Effector memory CD8-positive, alpha-beta T cell (primary cell): Measurements from ENCODE around the gene PHF20.
"Not testable (repeated sequence)": the region's sequence is repeated elsewhere in the genome, so short reads cannot be mapped to it uniquely, and the experiment has no call there.

Source experiments
- ATAC-seq: fragments of 150-1000 bp; cut with Tn5 transposase; replicated peaks from 2 replicates; pipeline ENCODE4 v1.10.0; 2021; ENCODE audit warnings: mild to moderate bottlenecking, moderate library complexity
- DNase-seq, 3 experiments: peaks; one replicate each; pipeline ENCODE4 v3.0.0; 2021
- H3K27ac Mint-ChIP-seq, 2 donors: one replicate each; pipeline ENCODE4 v1.8.0; 2022; ENCODE audit warnings: mild to moderate bottlenecking in 2 of 2, mixed read lengths in 2 of 2, moderate library complexity in 2 of 2
- H3K27me3 Mint-ChIP-seq, 2 donors: one replicate each; pipeline ENCODE4 v1.8.0; 2022; ENCODE audit warnings: mixed read lengths in 2 of 2
- H3K36me3 Mint-ChIP-seq: one replicate; pipeline ENCODE4 v1.8.0; 2022; ENCODE audit warnings: mild to moderate bottlenecking, moderate library complexity, mixed read lengths; ENCODE audit not compliant: insufficient read depth
- H3K4me1 Mint-ChIP-seq, 2 donors: one replicate each; pipeline ENCODE4 v1.8.0; 2022; ENCODE audit warnings: low read depth in 2 of 2, mixed read lengths in 2 of 2
- H3K4me3 Mint-ChIP-seq, 2 donors: one replicate each; pipeline ENCODE4 v1.8.0; 2022; ENCODE audit warnings: mild to moderate bottlenecking in 2 of 2, mixed read lengths in 2 of 2, moderate library complexity in 2 of 2
- H3K9me3 Mint-ChIP-seq, 2 donors: one replicate each; pipeline ENCODE4 v1.8.0; 2022; ENCODE audit warnings: mixed read lengths in 2 of 2

PHF20 gene

DNA sequence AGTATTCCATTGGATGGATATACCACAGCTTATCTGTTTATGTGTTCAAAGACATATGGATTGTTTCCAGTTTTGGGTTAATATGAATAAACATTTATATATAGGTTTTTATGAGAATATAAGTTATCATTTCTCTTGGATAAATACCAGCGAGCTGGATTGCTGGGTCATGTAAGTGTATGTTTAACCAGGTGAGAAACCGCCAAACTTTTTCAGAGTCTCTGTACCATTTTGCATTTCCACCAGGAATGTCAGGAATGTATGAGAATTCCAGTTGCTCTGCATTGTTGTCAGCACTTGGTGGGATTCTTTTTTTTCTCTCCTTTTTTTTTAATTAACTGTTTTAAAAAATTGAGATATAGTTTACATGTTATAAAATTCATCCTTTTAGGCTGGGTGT is 52.1 kb downstream of the PHF20 start:
- ATAC-seq (no peak), DNase-seq (no peak)
- H3K27ac Mint-ChIP-seq = no peak overlapping the region
- peaks cover 27% of the 10 kb centered on the region for H3K36me3 Mint-ChIP-seq
- H3K4me1 Mint-ChIP-seq = peaks cover 28 to 38% of the 10 kb centered on the region in 2 donors
- no peaks in the 10 kb centered on the region for H3K9me3 Mint-ChIP-seq
- no peak overlapping the region for H3K4me3 Mint-ChIP-seq
- H3K27me3 Mint-ChIP-seq = no peaks in the 10 kb centered on the region

DNA sequence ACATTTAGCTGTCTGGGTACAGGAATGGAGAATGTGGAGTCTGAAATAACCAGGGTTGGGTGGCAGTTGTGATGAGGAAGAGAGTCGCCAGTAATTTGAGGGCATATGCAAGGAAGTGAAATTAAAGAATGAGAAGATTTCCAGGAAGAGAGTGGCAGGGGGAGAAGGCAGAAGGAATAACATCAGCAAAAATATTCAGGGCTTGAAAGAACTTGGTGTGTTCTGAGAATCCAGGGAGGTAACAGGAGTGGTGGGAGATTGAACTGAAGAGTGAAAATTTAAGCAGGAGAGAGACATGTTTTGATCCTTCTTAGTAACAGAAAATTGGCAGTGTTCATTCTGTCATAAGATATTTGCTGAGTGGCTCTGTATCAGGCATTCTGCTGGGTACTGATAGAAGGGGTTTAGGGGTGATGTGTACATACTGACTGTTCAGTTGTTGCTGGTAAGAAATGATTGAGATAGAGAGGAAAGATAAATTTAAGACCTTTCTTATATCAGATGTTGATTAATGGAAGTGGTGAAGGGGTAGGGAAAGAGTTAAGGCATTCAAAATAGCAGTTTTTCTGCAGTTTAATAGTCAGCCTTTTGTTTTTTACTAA is 54.7 kb downstream of the PHF20 start:
- no peaks in the 10 kb centered on the region for H3K27me3 Mint-ChIP-seq
- H3K27ac Mint-ChIP-seq = peak overlapping the region in 1 of 2 donors; percentile 10
- H3K9me3 Mint-ChIP-seq = no peaks in the 10 kb centered on the region
- ATAC-seq = no peak
- H3K36me3 Mint-ChIP-seq = peaks cover 32% of the 10 kb centered on the region
- no peak for DNase-seq
- no peak overlapping the region for H3K4me3 Mint-ChIP-seq
- H3K4me1 Mint-ChIP-seq = peaks cover 22 to 32% of the 10 kb centered on the region in 2 donors

DNA sequence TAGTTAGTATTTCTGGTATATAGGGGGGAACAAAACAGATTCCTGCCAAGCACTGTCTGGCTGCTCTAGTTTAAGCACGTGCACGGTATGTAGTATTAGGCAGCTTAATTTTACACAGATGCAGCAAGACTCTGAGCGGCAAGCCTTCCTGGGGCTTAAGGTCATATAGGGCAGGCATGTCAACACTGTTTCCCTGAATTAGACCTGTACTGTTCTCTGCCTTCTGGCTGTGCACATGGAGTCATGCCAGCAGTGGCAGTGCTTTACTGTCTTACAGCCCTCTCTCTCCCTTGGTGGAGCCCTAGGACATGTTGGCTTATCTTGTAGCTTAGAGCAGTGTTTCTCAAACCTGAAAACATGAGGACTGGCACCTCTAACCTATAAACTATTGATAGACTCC is 56.6 kb downstream of the PHF20 start:
- DNase-seq = no peak
- Mint-ChIP-seq H3K4me3 (no peak overlapping the region), H3K9me3 (no peaks in the 10 kb centered on the region), H3K27me3 (no peaks in the 10 kb centered on the region), H3K27ac (peak overlapping the region in 1 of 2 donors; percentile 32), H3K36me3 (peaks cover 20% of the 10 kb centered on the region), H3K4me1 (peaks cover 25 to 37% of the 10 kb centered on the region in 2 donors)
- ATAC-seq = no peak

DNA sequence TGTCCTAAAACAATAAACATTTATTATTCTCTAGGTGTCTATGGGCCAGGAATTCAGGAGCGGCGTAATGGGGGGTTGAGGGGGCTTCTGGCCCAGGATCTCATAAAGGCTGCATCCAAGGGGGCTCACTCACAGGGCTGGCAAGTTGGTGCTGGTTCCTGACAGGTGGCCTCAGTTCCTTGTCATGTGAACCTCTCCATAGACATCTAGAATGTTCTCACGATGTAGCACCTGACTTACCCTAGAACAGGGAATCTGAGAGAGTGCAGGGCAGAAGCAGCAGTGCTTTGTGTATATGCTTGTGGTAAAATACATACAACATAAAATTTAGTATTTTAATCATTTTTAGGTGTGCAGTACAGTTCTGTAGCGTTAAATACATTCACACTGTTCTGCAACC is 57.1 kb downstream of the PHF20 start:
- no peaks in the 10 kb centered on the region for H3K27me3 Mint-ChIP-seq
- peaks cover 20% of the 10 kb centered on the region for H3K36me3 Mint-ChIP-seq
- DNase-seq (no peak), ATAC-seq (no peak)
- H3K9me3 Mint-ChIP-seq = no peaks in the 10 kb centered on the region
- peak overlapping the region; percentile 32 to 72 for H3K27ac Mint-ChIP-seq
- H3K4me3 Mint-ChIP-seq = no peak overlapping the region
- H3K4me1 Mint-ChIP-seq = peaks cover 25 to 35% of the 10 kb centered on the region in 2 donors

DNA sequence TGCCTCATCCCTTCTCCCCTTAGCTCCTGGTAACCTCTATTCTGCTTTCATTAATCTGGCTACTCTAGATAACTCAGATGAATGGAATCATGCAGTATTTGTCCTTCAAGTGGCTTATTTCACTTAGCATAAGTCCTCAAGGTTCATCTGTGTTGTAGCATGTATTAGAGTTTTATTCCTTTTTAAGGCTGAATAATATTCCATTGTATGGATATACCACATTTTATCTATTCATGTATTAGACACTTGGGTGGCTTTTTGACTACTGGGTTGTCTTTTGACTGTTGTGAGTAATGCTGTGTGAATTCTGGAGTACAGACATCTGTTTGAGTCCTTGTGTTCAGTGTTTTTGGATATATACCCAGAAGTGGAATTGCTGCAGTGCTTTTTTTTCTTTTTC is 58.4 kb downstream of the PHF20 start:
- Mint-ChIP-seq H3K27ac (peak overlapping the region; percentile 72 to 78), H3K27me3 (no peaks in the 10 kb centered on the region), H3K9me3 (no peaks in the 10 kb centered on the region), H3K4me1 (peaks cover 26 to 34% of the 10 kb centered on the region in 2 donors), H3K4me3 (no peak overlapping the region), H3K36me3 (peaks cover 25% of the 10 kb centered on the region)
- no peak for DNase-seq
- no peak for ATAC-seq

DNA sequence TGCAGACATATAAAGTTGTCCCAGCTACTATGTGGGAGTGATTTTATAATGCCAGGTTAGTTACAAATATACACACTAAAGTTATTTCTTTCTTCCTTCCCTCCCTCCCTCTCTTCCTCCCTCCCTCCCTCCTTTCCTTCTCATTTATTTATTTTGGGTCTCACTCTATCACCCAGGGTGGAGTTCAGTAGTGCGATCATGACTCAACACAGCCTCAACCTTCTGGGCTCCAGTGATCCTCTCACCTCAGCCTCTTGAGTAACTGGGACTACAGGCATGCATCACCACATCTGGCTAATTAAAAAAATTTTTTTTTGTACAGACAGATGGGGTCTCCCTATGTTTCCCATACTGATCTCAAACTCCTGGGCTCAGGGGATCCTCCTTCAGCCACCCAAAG is 59.2 kb downstream of the PHF20 start:
- Mint-ChIP-seq H3K36me3 (peaks cover 26% of the 10 kb centered on the region), H3K27ac (peak overlapping the region; percentile 29 to 78), H3K4me3 (no peak overlapping the region), H3K27me3 (no peaks in the 10 kb centered on the region), H3K9me3 (no peaks in the 10 kb centered on the region), H3K4me1 (peaks cover 26 to 35% of the 10 kb centered on the region in 2 donors)
- no peak for ATAC-seq
- DNase-seq = no peak

DNA sequence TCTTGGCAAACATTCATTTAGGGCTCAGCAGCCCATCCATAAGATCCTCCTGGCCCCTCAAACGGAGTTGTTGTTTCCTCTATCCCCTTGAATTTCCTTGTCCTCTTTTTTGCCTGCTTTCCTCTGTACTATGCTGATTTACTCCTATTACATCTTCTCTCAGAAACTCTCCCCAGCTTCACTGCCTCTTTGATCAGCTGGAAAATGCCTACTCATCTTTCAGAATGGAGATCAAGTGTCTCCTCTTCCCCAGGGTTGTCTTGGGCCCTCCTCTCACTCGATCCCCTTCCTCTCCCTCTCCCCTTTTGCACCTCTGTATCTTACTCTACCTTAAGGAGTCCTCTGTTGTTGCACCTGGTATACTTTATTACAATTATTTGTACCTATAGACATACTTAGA is 60.2 kb downstream of the PHF20 start:
- Mint-ChIP-seq H3K4me1 (peaks cover 23 to 33% of the 10 kb centered on the region in 2 donors), H3K9me3 (no peaks in the 10 kb centered on the region), H3K27me3 (no peaks in the 10 kb centered on the region), H3K27ac (peak overlapping the region; percentile 29 to 78), H3K36me3 (peaks cover 29% of the 10 kb centered on the region), H3K4me3 (no peak overlapping the region)
- no peak for ATAC-seq
- no peak for DNase-seq

DNA sequence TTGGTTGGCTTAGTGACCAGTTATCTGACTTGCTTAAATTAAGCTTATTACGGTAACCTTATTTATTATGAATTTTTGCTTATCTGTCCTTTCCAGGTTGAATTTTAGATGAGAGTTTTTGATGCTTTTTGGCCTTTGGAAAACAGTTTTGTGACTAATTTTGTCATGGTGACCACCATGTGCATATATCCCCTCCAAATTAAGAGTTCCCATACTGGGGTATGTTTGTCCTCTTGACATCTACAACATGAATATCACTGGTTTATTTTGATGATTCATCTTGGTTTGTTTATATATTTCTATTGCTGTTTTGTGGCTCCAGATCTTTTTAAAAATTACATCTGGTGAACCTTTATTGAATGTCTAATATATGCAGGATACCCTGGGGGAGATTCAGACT is 61.4 kb downstream of the PHF20 start:
- ATAC-seq = no peak
- H3K4me3 Mint-ChIP-seq = no peak overlapping the region
- peaks cover 26% of the 10 kb centered on the region for H3K36me3 Mint-ChIP-seq
- no peaks in the 10 kb centered on the region for H3K9me3 Mint-ChIP-seq
- peaks cover 26 to 40% of the 10 kb centered on the region in 2 donors for H3K4me1 Mint-ChIP-seq
- peak overlapping the region; percentile 8 to 29 for H3K27ac Mint-ChIP-seq
- H3K27me3 Mint-ChIP-seq = no peaks in the 10 kb centered on the region
- no peak for DNase-seq

DNA sequence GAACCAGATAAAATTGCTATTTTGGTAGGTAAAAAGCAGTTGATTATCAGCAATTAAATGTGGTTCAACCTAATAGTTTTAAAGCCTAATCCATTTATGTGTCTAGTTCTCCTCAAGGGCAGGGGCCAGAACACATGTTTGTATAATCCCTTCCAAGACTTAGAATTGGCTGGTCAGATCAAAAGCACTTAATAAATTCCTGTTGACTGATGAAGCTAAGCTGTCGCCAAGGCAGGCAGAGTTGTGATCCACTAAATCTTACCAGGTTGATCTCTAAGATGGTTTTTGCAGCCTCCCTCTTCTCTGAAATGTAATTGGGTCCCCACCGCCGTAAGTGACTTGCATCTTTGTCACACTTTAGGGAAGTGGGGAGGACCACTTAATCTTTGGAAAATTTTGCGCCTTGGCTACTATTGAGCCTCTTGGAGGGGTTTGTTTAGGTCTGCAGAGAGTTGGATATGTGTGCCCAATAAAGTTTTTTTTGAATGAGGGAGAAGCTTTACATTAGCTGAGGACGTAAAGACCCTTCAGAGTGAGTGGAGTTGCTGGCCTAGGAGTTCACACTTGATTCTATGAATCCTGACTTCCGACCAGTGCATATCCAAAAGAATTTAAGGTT is 65.9 kb downstream of the PHF20 start:
- Mint-ChIP-seq H3K9me3 (no peaks in the 10 kb centered on the region), H3K4me1 (peaks cover 35 to 51% of the 10 kb centered on the region in 2 donors), H3K27ac (no peak overlapping the region), H3K4me3 (no peak overlapping the region), H3K36me3 (peaks cover 36% of the 10 kb centered on the region), H3K27me3 (no peaks in the 10 kb centered on the region)
- ATAC-seq (no peak), DNase-seq (no peak)

DNA sequence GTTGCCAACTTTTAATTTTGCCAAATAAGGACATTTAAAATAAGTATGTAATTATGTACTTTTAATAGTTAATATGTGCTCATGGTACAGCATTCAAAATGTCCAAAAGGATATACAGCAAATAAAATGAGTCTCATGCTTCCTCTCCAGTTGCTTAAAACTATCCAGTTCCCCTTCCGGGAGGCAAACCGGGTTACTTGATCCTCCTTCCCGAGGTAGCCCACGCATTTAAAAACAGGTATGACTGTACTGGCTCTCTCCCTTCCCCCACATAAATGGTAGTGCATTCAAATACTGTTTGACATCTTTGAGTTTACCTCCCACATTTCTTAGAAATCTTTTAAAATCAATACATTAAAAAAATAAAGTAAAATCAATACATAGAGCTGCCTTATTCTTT is 66.4 kb downstream of the PHF20 start:
- no peaks in the 10 kb centered on the region for H3K9me3 Mint-ChIP-seq
- peak overlapping the region in 1 of 2 donors; percentile 85 for H3K27ac Mint-ChIP-seq

DNA sequence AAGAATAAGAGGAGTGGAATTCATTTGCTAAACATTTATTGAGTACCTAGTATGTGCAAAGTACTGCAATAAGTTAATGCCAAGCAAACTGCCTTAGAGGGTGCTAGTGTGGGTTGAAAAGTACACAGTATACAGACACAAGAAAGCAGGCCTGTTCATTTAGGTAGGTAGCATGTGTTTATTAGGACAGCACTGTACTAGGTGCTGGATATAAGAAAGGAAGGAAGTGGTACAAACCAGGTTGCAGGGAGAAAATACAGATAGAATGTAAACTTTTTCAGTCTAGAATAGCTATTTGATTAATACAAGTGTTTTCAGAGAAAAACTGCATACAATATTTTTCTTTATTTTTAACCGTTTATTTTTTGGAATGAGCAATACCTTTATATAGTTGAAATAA is 68.1 kb downstream of the PHF20 start:
- H3K27ac Mint-ChIP-seq = peak overlapping the region; percentile 85 to 91
- peaks cover 52% of the 10 kb centered on the region for H3K36me3 Mint-ChIP-seq
- H3K4me3 Mint-ChIP-seq = peak overlapping the region in 1 of 2 donors; percentile 43
- DNase-seq (no peak), ATAC-seq (peak; percentile 85)
- H3K27me3 Mint-ChIP-seq = no peaks in the 10 kb centered on the region
- peaks cover 30 to 41% of the 10 kb centered on the region in 2 donors for H3K4me1 Mint-ChIP-seq
- no peaks in the 10 kb centered on the region for H3K9me3 Mint-ChIP-seq

More for the DNA sequence above, 66.4 kb downstream of the PHF20 start:
- Mint-ChIP-seq H3K27me3 (no peaks in the 10 kb centered on the region), H3K4me1 (peaks cover 33 to 50% of the 10 kb centered on the region in 2 donors), H3K36me3 (peaks cover 41% of the 10 kb centered on the region), H3K4me3 (no peak overlapping the region)
- DNase-seq = no peak
- no peak for ATAC-seq

DNA sequence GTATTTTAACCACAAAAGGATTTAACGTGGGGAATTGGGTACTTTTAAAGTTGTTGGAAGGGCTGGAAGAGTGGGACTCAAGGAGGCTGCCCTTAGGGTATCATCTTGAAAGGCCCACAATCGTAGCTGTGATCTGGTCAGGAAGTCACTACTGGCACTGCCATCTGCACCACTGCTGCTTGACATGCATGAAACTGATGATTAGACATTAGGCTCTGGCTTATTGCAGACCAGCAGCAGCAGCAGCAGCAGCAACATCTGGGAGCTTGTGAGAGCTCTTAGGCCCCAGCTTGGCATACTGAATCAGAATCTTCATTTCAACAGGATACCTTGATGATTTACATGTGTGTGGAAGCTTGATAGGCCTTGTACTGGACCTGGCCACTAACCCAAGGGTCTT is 68.6 kb downstream of the PHF20 start:
- H3K27ac Mint-ChIP-seq = peak overlapping the region; percentile 85 to 91
- H3K9me3 Mint-ChIP-seq = no peaks in the 10 kb centered on the region
- H3K36me3 Mint-ChIP-seq = peaks cover 56% of the 10 kb centered on the region
- H3K27me3 Mint-ChIP-seq = no peaks in the 10 kb centered on the region
- no peak overlapping the region for H3K4me3 Mint-ChIP-seq
- DNase-seq (no peak), ATAC-seq (peak; percentile 66)
- peaks cover 30 to 41% of the 10 kb centered on the region in 2 donors for H3K4me1 Mint-ChIP-seq

DNA sequence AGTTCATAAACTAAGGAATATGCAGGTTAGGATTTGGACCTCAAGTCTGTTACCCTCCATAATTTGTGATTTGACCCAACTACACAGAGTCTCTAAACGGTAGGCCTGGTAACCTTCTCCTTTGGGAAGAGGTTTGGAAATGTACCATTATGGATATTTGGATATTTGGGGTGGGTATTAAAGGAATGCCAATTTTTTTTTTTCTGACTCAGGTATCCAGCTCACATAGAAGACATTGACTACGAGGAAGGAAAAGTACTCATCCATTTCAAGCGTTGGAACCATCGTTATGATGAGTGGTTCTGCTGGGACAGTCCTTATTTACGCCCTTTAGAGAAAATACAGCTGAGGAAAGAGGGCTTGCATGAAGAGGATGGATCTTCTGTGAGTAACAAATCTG is 70.5 kb downstream of the PHF20 start:
- Mint-ChIP-seq H3K4me1 (peaks cover 28 to 39% of the 10 kb centered on the region in 2 donors), H3K27ac (peak overlapping the region in 1 of 2 donors; percentile 91), H3K27me3 (no peaks in the 10 kb centered on the region), H3K36me3 (peaks cover 66% of the 10 kb centered on the region), H3K9me3 (no peaks in the 10 kb centered on the region), H3K4me3 (no peak overlapping the region)
- DNase-seq = no peak
- ATAC-seq = no peak

DNA sequence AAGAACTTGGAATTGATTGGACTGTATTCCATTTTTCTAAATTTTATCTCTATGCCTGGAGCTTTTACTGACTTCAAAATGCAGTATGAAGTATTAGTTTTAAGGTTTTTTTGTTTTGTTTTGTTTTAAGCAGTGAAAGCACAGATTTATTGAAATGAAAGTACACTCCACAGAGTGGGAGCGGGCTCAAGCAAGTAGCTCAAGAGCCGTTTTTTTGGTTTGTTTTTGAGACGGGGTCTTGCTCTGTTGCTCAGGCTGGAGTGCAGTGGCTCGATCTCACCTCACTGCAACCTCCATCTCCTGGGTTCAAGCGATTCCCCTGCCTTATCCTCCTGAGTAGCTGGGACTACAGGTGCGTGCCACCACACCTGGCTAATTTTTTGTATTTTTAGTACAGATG is 72.1 kb downstream of the PHF20 start:
- H3K27me3 Mint-ChIP-seq, H3K27ac Mint-ChIP-seq, H3K9me3 Mint-ChIP-seq, DNase-seq, H3K4me3 Mint-ChIP-seq, ATAC-seq: not testable (repeated sequence)
- H3K36me3 Mint-ChIP-seq = peaks cover 75% of the 10 kb centered on the region
- peaks cover 26 to 31% of the 10 kb centered on the region in 2 donors for H3K4me1 Mint-ChIP-seq
